HPDE6-E6E7 (cell line): ENCODE measurements around the gene CYP11A1.

Experiments
- DNase-seq: peaks from one replicate; pipeline ENCODE4 v3.0.0; 2011; ENCODE audit warnings: missing footprints; ENCODE audit errors: extremely low spot score

The CYP11A1 gene

GRCh38 chr15:74367296-74367854, at the start of gene CYP11A1:
Gene CYP11A1 (minus strand): TSS chr15:74367646. CDS start chr15:74367585, 61 bp downstream.
- DNase-seq = no peak

DNA sequence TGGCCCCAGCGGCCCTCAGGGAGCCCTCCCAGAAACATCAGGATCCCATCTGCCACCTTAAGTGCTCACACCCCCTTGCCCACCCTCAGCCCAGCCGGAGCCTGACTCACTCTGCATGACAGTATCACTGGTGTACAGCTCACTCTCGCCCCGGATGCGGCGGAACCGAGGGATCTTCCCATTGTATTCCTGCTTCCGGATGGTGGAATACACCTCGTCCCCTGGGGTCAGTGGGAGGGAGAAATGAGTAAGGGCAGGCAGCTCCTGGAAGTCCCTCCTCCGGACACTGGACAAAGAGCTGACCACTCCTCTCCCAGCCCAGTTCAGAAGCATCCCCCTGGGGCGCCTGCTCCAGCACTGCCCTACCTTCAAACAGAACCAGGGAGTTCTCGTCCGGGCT, 49.8 kb upstream of the CYP11A1 start:
- no peak for DNase-seq

- DNase-seq = no peak
These were observed 48.8 kb upstream of the CYP11A1 start for GRCh38 chr15:74415966-74416916.

- no peak for DNase-seq
These were observed 47.3 kb upstream of the CYP11A1 start for GRCh38 chr15:74414603-74415338.

DNA sequence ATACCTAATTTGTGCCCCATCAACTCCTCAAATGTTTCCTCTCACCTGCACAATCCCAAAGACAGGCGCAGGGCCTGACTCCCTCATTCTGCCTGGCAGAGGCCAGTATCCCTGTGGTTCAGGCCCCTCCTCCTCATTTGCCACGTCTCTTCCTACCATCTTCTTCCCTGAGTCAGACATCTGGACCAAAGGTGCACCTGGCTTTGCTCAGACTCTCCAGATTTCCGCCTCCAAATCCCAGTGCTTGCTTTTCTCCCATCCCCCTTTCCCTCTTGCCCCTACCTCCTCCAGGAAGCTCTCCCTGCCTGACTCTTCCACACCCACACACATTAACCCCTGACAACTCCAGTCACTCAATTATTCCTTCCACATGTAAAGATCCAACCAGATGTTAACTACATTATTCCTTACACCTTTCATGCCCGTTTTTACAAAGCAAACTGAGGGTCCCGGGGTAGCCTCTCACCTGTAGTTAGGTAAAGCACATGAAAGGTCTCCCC, 46.7 kb upstream of the CYP11A1 start:
- no peak for DNase-seq

DNA sequence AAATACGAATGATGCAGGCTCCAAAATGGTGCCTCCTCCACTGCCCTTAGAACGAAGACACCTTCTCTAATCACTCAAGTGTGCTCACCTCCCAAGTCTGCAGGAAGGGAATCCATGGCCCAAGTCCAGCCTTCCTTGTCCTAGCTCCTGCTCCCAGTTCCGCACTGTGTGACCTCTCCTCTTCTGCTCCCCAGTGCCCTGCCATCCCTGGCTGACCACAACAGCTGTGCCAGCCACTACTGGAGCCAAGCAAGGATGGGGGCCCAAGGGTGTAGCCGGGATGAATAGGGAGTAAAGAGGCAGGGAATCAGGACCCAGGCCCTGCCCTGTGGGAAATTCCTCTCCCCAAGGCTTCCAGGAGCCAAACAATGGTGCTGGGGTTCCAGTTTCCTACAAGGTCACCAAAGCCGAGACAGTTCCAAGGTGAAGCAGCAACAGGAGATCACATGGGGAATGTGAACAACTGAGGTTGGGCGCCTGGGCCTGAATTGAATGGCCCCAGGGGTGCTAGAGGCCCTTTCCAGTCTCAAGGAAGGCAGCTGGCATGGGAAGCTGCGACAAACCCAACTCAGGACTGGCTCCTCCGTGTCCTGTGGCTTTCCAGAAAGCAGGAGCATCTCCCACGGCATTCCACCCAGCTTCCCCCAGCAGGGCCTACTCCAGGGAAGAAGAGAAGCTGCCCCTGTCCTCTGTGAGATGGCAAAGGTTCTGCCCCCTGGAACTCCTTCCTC, 46.1 kb upstream of the CYP11A1 start:
- no peak for DNase-seq

- no peak for DNase-seq
These were observed 44.7 kb upstream of the CYP11A1 start for GRCh38 chr15:74412159-74412558.

DNA sequence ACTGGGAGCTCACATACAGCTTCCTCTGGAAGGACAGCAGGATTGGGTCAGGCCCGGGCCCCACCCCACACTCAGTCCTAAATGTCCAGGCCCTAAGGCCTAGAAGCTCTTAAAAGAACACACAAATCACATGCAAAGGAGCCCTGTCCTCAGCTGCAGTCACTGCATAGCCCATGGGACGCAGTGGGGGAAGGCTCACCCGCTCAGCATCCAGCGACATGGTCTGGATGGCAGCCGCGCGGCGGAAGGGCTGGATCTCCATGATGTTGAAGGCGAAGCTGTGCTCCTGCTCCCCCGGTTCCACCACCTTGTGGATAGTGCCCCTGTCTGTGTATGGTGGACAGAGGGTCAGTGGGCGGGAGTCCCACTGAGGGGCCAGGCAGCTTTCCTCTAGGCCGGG, 44.2 kb upstream of the CYP11A1 start:
- DNase-seq = no peak

- no peak for DNase-seq
These were observed 43.1 kb upstream of the CYP11A1 start for GRCh38 chr15:74410502-74410901.

DNA sequence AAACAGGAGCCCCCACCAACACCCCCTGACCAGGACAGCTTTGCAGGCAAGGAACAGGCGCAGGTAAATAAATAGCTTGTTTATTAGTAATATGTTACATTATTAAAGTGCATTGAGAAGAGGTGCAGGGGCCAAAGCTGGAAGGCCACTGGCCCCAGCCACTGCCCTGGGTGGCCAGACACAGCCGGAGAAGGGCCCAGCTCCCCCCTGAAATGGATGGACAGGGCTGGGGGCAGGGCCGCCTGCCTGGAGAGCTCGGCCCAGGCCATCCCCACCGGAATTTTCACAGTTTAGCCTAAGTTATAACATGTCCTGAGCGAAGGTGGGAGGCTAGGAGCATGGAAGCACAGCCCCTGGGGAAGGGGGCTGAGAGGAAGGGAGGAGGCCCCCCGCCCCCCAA, 41.8 kb upstream of the CYP11A1 start:
- DNase-seq = no peak

GRCh38 chr15:74408815-74409214, 41.4 kb upstream of the CYP11A1 start:
- DNase-seq = no peak

DNA sequence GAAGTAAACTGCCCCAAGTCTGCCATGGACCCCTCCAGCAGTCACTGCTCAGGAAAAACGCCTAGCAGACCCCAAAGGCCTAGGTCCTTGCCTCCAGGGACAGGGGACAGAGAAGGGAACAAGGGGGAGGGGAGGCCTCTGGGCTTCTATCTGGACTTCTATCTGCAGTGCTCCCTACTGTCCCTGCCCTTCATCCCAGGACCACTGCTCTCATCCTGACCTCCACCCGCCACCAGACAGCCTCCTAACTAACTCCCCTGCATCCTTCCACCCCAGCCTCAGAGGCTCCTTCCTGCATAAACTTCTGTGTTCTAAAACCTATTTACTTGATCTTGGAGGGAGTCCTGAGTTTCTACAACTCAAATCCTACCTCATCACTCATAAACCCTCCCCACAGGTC, 40.9 kb upstream of the CYP11A1 start:
- no peak for DNase-seq

DNA sequence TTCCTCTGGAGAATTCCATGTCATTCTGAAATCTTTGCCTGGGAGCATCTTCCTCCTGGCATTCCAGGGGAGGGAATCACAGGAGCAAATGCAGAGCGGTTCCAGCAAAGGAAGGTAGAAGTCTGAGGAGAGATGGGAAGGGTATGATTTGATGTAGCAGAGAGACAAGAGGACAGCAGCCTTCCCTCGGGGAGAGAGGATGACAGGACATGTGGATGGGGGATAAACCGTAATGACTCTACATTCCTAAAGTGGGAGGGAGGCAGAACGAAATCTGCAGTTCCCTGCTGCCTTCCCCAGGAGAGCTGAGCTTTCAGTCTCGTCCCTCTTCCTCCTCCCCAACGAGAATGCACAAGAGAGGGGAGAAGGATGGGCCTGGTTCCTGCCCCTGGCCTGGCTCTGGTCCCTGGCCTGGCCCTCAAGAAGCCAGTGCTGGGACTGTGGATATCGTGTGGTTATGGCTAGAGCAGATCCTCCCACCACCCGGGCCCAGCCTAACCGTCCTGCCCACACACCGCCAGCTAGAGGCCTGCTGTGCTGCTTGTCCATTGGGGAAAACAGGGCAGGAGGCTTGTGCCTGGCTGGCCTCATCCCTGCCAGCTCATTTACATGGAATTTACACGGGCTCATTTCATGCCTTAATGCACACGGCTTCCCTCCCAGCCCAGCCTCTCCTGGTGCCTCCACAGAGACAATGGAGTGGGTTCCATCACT, 39.7 kb upstream of the CYP11A1 start:
- DNase-seq = peak; percentile 84

DNA sequence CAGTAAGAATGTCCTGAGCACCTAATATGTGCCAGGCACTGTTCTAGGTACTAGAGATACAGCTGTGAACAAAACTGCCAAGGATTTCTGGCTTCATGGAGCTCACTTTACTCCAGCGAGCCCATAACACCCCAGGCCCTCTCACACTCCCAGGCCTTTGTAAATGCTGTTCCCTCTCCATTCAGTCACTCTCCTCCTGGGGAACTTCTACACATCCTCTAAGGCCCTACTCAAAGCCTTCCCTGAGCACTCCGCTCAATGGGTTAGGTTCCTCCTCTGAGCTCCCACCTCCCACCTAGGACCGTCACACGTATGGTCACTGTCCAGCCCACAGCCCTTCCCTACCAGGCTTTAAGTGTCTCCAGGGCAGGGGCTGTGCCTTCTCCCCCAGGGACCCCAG, 39.1 kb upstream of the CYP11A1 start:
- no peak for DNase-seq

DNA sequence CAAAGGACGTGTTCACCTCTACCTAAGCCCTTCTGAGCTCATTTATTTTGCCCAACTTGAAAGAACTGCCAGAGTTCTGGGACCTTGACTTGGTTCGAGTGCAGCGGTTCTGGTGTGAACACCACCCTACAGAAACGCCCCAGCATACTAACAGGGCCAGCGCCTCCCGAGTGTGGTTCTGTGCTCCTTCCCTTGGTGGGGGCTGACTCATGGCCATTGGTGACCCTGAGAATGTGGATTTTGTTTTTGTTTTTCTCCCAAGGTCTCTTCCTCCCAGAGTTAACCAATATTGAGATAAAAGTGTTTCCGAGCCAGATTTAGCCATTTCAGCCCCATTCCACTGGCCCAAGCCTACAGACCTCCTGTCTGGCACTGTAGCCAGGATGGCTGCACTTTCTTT, 38.4 kb upstream of the CYP11A1 start:
- no peak for DNase-seq

DNA sequence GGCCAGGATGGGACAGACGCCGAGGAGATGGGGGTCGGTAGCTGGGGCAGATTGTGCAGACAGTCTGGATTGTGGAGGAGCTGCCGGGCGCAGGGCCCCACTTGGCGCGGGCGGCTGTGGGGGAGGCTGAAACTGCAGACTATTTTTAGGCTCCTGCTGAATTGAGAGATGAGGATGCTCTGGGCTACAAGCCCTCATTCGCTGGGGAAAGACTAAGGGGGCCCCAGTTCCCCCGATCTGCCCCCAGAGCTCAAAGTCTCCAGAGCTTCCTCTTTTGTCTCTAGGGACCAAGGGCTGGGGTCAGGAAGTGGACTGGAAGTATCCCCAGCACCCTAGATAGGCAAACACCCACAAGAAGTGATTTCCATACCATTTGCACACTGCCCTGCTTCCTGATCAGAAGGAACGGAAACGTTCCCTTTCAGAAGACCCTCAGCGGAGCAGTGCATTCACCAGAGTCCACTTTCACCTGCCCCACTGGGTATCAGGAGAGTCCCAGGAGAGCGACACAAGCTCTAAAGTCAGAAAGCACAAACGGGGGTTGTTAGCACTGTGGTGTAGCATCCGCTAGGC, 36.6 kb upstream of the CYP11A1 start:
- DNase-seq = no peak

DNA sequence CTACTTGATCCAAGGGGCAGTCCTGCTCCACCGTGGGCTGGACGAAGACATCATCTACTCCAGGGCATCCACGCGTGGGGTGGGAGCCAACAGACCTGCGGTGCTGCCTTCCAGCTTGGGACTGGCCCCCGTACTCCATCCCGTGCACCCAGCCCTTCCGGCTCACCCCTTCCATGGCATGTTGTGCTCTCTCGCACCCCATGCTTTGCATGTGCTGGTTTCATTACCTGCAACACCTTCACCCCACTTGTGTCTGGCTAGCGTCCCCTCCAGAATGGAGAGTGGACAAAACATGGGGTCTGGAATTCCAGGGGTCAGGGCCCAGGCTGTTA, 36.1 kb upstream of the CYP11A1 start:
- no peak for DNase-seq

DNA sequence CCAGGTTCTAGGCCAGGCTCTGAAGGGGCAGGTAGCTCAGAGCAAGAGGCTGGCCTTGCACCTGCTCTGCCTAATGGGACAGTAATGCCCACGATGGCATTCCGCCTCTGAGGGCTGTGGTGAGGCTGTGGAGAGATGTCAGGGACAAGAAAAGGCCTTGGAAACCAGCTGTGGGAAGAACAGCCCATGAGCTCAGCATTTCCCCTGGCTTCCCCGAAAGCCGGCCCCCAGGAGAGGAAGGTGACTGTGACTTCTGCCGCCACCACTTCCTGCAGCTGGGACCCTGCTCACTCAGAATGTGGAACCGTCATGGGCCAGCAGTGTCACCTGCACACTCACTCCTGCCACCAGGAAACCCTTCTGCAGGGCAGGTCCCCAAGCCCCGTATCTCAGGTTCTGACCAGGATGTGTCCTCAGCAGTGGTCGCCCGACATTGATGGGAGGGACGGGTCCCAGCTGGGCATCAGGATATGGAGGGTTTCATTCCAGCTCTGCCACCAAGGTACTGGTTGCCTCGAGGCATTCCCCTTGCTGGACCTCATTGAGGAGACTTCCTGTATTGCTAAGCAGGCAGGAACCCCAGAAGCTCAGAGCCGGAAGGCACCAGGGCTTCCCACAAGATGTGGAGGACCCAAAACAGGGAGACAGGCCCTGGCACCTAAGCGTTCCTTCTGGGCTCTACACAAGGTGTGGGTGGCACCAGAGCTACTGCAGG, 35.6 kb upstream of the CYP11A1 start:
- no peak for DNase-seq

GRCh38 chr15:74402337-74402841, 34.9 kb upstream of the CYP11A1 start:
- no peak for DNase-seq
